Adrenal gland (tissue), 12 donors: ENCODE results near the gene PRR33. TPM values are rescaled to one million over a fixed set of nuclear protein-coding genes. Genes with fewer than 3 reads are reported as not detected.
A peak's percentile ranks its signal among the peaks of the same experiment; 100 is the strongest.

Experiments used
- DNase-seq, 7 donors: peaks; one replicate each; pipeline ENCODE4 v3.0.0-alpha.2; 2019 to 2020
- H3K27ac ChIP-seq, 5 donors: fragments of 200-600 bp; sonication (generic) in 4 of 5; 1 replicate in 3 of 5; 2 replicates in 2 of 5; pipeline versions ENCODE4 v1.5.1 to v1.8.0; 2016 to 2020; ENCODE audit warnings: mild to moderate bottlenecking in 1 of 5
- H3K27me3 ChIP-seq: fragments of 200-600 bp; 2 replicates; pipeline ENCODE4 v1.8.0; 2021
- H3K36me3 ChIP-seq, 2 donors: fragments of 200-600 bp; replicated peaks in 1 of 2; 1 replicate in 1 of 2; 2 replicates in 1 of 2; pipeline versions ENCODE4 v1.5.1 to v1.8.0; 2018 to 2022
- H3K4me1 ChIP-seq, 2 donors: fragments of 200-600 bp; replicated peaks in 1 of 2; 1 replicate in 1 of 2; 2 replicates in 1 of 2; pipeline versions ENCODE4 v1.5.1 to v1.8.0; 2018 to 2021
- H3K4me3 ChIP-seq, 4 donors: fragments of 200-600 bp; sonication (generic) in 3 of 4; one replicate each; pipeline ENCODE4 v1.5.1; 2016 to 2018
- H3K9me3 ChIP-seq, 3 donors: fragments of 200-600 bp; sonication (generic) in 1 of 3; replicated peaks in 1 of 3; 1 replicate in 2 of 3; 2 replicates in 1 of 3; pipeline versions ENCODE4 v1.5.1 to v1.8.0; 2016 to 2021
- CTCF ChIP-seq, 6 experiments: fragments of 450-650 bp in 4 of 6; fragments of 200-600 bp in 2 of 6; sonication (generic) in 1 of 6; IDR thresholded peaks; 1 replicate in 5 of 6; 2 replicates in 1 of 6; pipeline versions ENCODE4 v1.5.1 to v1.8.0; 2016 to 2021; ENCODE audit warnings: antibody characterized with exemption in 6 of 6, mild to moderate bottlenecking in 2 of 6, moderate library complexity in 1 of 6
- POLR2A ChIP-seq, 2 donors: fragments of 450-650 bp; IDR thresholded peaks; one replicate each; pipeline ENCODE4 v1.6.1; 2017; ENCODE audit warnings: antibody characterized with exemption in 2 of 2, mild to moderate bottlenecking in 2 of 2, moderate library complexity in 1 of 2
- WGBS, 4 donors: extraction: QIAGEN DNeasy Blood & Tissue Kit in 2 of 4; methylation state at CpG; one replicate each; pipeline versions ENCODE4 v1.1.5 to v1.1.7; 2013 to 2017; 5-methylcytosine and 5-hydroxymethylcytosine counted together
- intact Hi-C, 2 donors: fragments of 100-400 bp; cut with DNase I; formaldehyde crosslinking; loops; one replicate each; pipeline versions ENCODE4 v1.14.1 to v1.15.0; 2022 to 2023
- polyA plus RNA-seq, 3 donors: library from polyadenylated mRNA; stranded (reverse); fragments of 200-250 nt in 2 of 3; fragments of 350-450 nt in 1 of 3; fragmentation: Illumina TruSeq in 1 of 3; extraction: RNeasy Lipid Tissue Mini Kit (QIAGEN cat#74804) in 1 of 3; gene quantifications; one replicate each; pipeline ENCODE4 v1.2.3, GENCODE V29; 2013 to 2014
- total RNA-seq, 9 donors: library from RNA; depleted of rRNA in 4 of 9; stranded (reverse); fragments of >200 nt in 4 of 9; fragments of 120-200 nt in 1 of 9; fragmentation: NEBNext Ultra II Directional in 1 of 9; extraction: Animal tissue kit (Norgen Biotek cat#: 25700) in 1 of 9; gene quantifications; one replicate each; pipeline versions ENCODE4 v1.1.0 to v1.2.4, GENCODE V29; 2013 to 2023
- donor health status: healthy with polysubstance abuse.
- donor health status: Bipolar disorder and iron deficiency.
- donor health status: DM: yes; HTN: yes; CAD: no.
- donor health status: DM: no; HTN: no; CAD: no.
- donor health status: DM: no; HTN: no; CAD: no.
- donor health status: DM: yes; HTN: yes; CAD: no.

The PRR33 gene
- total and polyA plus RNA-seq, 12 donors: 0.07 to 2.3 (median 0.25) TPM; not detected in 6

- H3K4me3 ChIP-seq: no peak overlapping the region
- H3K27me3 ChIP-seq: no peaks in the 10 kb centered on the region
- no peaks in the 10 kb centered on the region for H3K9me3 ChIP-seq
- TF ChIP-seq CTCF (IDR thresholded peaks at IDR 0.05) (no peak), POLR2A (IDR thresholded peaks at IDR 0.05) (peak; percentile 8 to 60)
- intact Hi-C loops: no loop called here
- H3K4me1 ChIP-seq: peaks cover 70 to 71% of the 10 kb centered on the region in 2 donors
- WGBS, 4 donors: 9 to 17% (median 13%) methylated on average over 22 to 23 of the region's 23 CpGs
- H3K27ac ChIP-seq: peak overlapping the region; percentile 42 to 96 (median 93)
- H3K36me3 ChIP-seq: no peaks in the 10 kb centered on the region
- peak; percentile 87 to 96 (median 90) for DNase-seq
These were observed 47.2 kb downstream of the PRR33 start for GRCh38 chr11:1844221-1845094.

- intact Hi-C loops: no loop called here
- H3K4me3 ChIP-seq: no peak overlapping the region
- peaks cover 67 to 68% of the 10 kb centered on the region in 2 donors for H3K4me1 ChIP-seq
- H3K9me3 ChIP-seq: no peaks in the 10 kb centered on the region
- TF ChIP-seq POLR2A (IDR thresholded peaks at IDR 0.05) (no peak), CTCF (IDR thresholded peaks at IDR 0.05) (no peak)
- DNase-seq: no peak
- H3K36me3 ChIP-seq: no peaks in the 10 kb centered on the region
- peak overlapping the region; percentile 42 to 96 (median 93) for H3K27ac ChIP-seq
- WGBS, 4 donors: 41 to 68% (median 50%) methylated on average over 5 to 8 of the region's 8 CpGs
- no peaks in the 10 kb centered on the region for H3K27me3 ChIP-seq
These were observed 47.9 kb downstream of the PRR33 start for GRCh38 chr11:1843796-1844195.

GRCh38 chr11:1843098-1843473 is 48.6 kb downstream of the PRR33 start:
- WGBS, 4 donors: 39 to 50% (median 49%) methylated on average over 8 to 11 of the region's 11 CpGs
- Histone ChIP-seq H3K27ac (peak overlapping the region; percentile 42 to 96 (median 93)), H3K36me3 (no peaks in the 10 kb centered on the region), H3K9me3 (no peaks in the 10 kb centered on the region), H3K4me3 (no peak overlapping the region), H3K4me1 (peaks cover 62 to 63% of the 10 kb centered on the region in 2 donors), H3K27me3 (no peaks in the 10 kb centered on the region)
- DNase-seq: peak in 4 of 7 donors; percentile 57 to 64 (median 59)
- TF ChIP-seq POLR2A (IDR thresholded peaks at IDR 0.05): peak in 1 of 2 donors; percentile 27
- TF ChIP-seq CTCF (IDR thresholded peaks at IDR 0.05): no peak
- intact Hi-C loops: no loop called here

- peak in 1 of 2 donors; percentile 68 for TF ChIP-seq POLR2A (IDR thresholded peaks at IDR 0.05)
- TF ChIP-seq CTCF (IDR thresholded peaks at IDR 0.05): no peak
- peak; percentile 87 to 98 (median 96) for DNase-seq
These were observed 49.3 kb downstream of the PRR33 start for GRCh38 chr11:1842149-1843097.

More at GRCh38 chr11:1842149-1843097, 49.3 kb downstream of the PRR33 start:
- Histone ChIP-seq H3K27me3 (no peaks in the 10 kb centered on the region), H3K4me3 (no peak overlapping the region), H3K36me3 (no peaks in the 10 kb centered on the region), H3K27ac (peak overlapping the region; percentile 42 to 96 (median 93)), H3K9me3 (no peaks in the 10 kb centered on the region), H3K4me1 (peaks cover 60 to 63% of the 10 kb centered on the region in 2 donors)
- WGBS, 4 donors: 34 to 55% (median 48%) methylated on average over 7 to 29 of the region's 29 CpGs
- intact Hi-C loops: no loop called here
